Activated CD8-positive, alpha-beta T cell treated with anti-CD3 and anti-CD28 coated beads for 36 hours (primary cell): ENCODE measurements around the gene PLEKHF1. TPM values are rescaled to one million over a fixed set of nuclear protein-coding genes. Genes with fewer than 3 reads are reported as not detected.

Source experiments
- ATAC-seq: fragments of 200-7000 bp; cut with Tn5 transposase; one replicate; pipeline ENCODE4 v1.10.0; 2021; ENCODE audit warnings: mild to moderate bottlenecking, moderate library complexity
- CTCF ChIA-PET: fragments of 350-600 bp; sonication (Branson Sonifier 250); formaldehyde crosslinking; loops from one replicate; lab custom pipeline; 2021; ENCODE audit warnings: antibody characterized with exemption; lab: Charles Lee
- POLR2A ChIA-PET: fragments of 350-600 bp; sonication (Branson Sonifier 250); formaldehyde crosslinking; loops from one replicate; lab custom pipeline; 2021; ENCODE audit warnings: antibody characterized with exemption; lab: Charles Lee
- DNase-seq: peaks from one replicate; pipeline ENCODE4 v3.0.0-alpha.2; 2020
- H3K27ac Mint-ChIP-seq: one replicate; pipeline ENCODE4 v1.8.0; 2021; ENCODE audit warnings: mild to moderate bottlenecking, mixed read lengths
- H3K27me3 Mint-ChIP-seq: one replicate; pipeline ENCODE4 v1.8.0; 2021; ENCODE audit warnings: mixed read lengths
- H3K36me3 Mint-ChIP-seq: one replicate; pipeline ENCODE4 v1.8.0; 2021; ENCODE audit warnings: low read depth, mixed read lengths
- H3K4me1 Mint-ChIP-seq: one replicate; pipeline ENCODE4 v1.8.0; 2021; ENCODE audit warnings: low read depth, mixed read lengths
- H3K4me3 Mint-ChIP-seq: one replicate; pipeline ENCODE4 v1.8.0; 2021; ENCODE audit warnings: mild to moderate bottlenecking, moderate library complexity, mixed read lengths
- H3K9me3 Mint-ChIP-seq: one replicate; pipeline ENCODE4 v1.8.0; 2021; ENCODE audit warnings: mixed read lengths
- intact Hi-C: fragments of 100-400 bp; cut with micrococcal nuclease; formaldehyde crosslinking; loops from one replicate; pipeline ENCODE4 v1.10.0; 2022
- total RNA-seq, 2 experiments: library from RNA; stranded (reverse); gene quantifications; one replicate each; pipeline ENCODE4 v1.2.3, GENCODE V29; 2021
- TF ChIP-seq, protein P1 (sequence below): fragments of 200-600 bp; IDR thresholded peaks from one replicate; pipeline ENCODE4 v1.8.0; 2022; ENCODE audit warnings: antibody characterized with exemption, mild to moderate bottlenecking

Gene PLEKHF1
- total RNA-seq, 2 experiments from 2014 or later, result 30.4 to 31.7 TPM

- CTCF ChIA-PET, result interaction anchor here (0.8 to 1.6 kb wide), 7 partner anchors 10 to 82 kb away, joined by 3 to 5 read pairs (median 3); no protein-coding TSS in a partner anchor
Observed at GRCh38 chr19:29634002-29634401, 31.3 kb upstream of the PLEKHF1 start.

DNA sequence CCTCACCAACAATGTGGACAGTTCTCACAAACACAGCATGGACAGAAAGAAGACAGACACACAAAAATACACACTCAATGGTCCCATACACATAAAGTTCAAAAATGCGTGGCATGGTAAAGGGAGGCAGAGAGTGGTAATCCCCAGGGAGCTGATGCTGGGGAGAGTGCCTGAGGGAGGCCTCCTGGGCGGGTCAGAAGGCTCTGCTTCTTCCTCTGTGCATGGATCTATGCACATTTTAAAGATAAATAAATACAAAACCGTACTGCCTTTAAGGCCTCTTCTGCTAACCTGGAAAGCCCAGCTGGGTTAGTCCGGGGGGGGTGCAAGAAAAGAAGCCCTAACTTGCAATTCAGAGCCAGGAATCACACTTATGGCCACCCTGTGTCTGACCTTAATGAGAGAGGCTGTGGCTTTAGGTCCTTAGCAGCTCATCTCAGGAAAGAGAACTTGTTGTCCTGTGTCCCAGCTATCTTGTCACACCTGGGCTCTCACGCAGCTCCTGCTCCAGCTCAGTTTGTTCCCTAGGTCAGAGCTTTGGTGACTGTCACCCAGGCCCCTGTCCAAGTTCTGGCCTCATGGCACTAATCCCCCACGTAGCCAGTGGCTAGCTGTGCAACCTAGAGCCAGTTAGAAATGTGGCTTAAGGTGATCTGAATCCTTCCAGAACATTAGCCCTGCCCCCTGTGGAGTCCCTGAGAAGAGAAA, 30.7 kb upstream of the PLEKHF1 start:
- no peak for DNase-seq
- ChIA-PET CTCF (interaction anchor here (1.1 to 1.6 kb wide), 5 partner anchors 27 to 82 kb away, joined by 3 to 5 read pairs (median 3); no protein-coding TSS in a partner anchor), POLR2A (interaction anchor here (0.8 kb wide), 1 partner anchor 13 kb away, joined by 3 read pairs; no protein-coding TSS in a partner anchor)
- Mint-ChIP-seq H3K4me3 (no peak overlapping the region), H3K27ac (no peak overlapping the region), H3K4me1 (no peaks in the 10 kb centered on the region), H3K36me3 (no peaks in the 10 kb centered on the region), H3K9me3 (no peaks in the 10 kb centered on the region), H3K27me3 (no peaks in the 10 kb centered on the region)
- intact Hi-C loops, result no loop called here
- TF ChIP-seq, protein P1, sequence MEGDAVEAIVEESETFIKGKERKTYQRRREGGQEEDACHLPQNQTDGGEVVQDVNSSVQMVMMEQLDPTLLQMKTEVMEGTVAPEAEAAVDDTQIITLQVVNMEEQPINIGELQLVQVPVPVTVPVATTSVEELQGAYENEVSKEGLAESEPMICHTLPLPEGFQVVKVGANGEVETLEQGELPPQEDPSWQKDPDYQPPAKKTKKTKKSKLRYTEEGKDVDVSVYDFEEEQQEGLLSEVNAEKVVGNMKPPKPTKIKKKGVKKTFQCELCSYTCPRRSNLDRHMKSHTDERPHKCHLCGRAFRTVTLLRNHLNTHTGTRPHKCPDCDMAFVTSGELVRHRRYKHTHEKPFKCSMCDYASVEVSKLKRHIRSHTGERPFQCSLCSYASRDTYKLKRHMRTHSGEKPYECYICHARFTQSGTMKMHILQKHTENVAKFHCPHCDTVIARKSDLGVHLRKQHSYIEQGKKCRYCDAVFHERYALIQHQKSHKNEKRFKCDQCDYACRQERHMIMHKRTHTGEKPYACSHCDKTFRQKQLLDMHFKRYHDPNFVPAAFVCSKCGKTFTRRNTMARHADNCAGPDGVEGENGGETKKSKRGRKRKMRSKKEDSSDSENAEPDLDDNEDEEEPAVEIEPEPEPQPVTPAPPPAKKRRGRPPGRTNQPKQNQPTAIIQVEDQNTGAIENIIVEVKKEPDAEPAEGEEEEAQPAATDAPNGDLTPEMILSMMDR, result no peak
- no peak for ATAC-seq

More at GRCh38 chr19:29634002-29634401, 31.3 kb upstream of the PLEKHF1 start:
- intact Hi-C loops, result no loop called here
- Mint-ChIP-seq H3K27ac (no peak overlapping the region), H3K9me3 (no peaks in the 10 kb centered on the region), H3K36me3 (no peaks in the 10 kb centered on the region), H3K4me1 (no peaks in the 10 kb centered on the region), H3K27me3 (no peaks in the 10 kb centered on the region), H3K4me3 (no peak overlapping the region)
- ATAC-seq, result no peak
- POLR2A ChIA-PET, result interaction anchor here (0.8 kb wide), 1 partner anchor 12 kb away, joined by 3 read pairs; no protein-coding TSS in a partner anchor
- DNase-seq, result no peak
- TF ChIP-seq, protein P1, result no peak

DNA sequence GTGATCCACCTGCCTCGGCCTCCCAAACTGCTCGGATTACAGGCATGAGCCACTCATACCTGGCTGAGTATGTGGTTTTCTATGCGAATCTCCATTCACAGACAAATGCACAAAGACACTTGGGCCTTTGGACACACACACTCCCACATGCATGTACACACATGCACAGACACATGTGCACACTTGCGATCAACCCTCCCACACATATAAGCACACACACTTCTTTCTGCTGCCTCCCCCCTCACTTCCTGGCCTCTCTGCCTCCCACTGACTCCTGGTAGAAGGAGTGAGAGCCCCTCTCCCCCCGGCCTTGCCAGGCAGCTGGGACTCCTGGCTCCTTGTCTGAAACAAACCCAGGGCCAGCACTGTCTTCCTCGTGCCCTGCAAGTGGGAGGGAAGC, 29.3 kb upstream of the PLEKHF1 start:
- TF ChIP-seq, protein P1, result no peak
- no peak for ATAC-seq
- H3K36me3 Mint-ChIP-seq, result no peaks in the 10 kb centered on the region
- no peaks in the 10 kb centered on the region for H3K4me1 Mint-ChIP-seq
- no peak for DNase-seq
- H3K27me3 Mint-ChIP-seq, result no peaks in the 10 kb centered on the region
- H3K9me3 Mint-ChIP-seq, result no peaks in the 10 kb centered on the region
- intact Hi-C loops, result no loop called here
- ChIA-PET CTCF (no interaction called here), POLR2A (no interaction called here)
- H3K27ac Mint-ChIP-seq, result no peak overlapping the region
- H3K4me3 Mint-ChIP-seq, result no peak overlapping the region

DNA sequence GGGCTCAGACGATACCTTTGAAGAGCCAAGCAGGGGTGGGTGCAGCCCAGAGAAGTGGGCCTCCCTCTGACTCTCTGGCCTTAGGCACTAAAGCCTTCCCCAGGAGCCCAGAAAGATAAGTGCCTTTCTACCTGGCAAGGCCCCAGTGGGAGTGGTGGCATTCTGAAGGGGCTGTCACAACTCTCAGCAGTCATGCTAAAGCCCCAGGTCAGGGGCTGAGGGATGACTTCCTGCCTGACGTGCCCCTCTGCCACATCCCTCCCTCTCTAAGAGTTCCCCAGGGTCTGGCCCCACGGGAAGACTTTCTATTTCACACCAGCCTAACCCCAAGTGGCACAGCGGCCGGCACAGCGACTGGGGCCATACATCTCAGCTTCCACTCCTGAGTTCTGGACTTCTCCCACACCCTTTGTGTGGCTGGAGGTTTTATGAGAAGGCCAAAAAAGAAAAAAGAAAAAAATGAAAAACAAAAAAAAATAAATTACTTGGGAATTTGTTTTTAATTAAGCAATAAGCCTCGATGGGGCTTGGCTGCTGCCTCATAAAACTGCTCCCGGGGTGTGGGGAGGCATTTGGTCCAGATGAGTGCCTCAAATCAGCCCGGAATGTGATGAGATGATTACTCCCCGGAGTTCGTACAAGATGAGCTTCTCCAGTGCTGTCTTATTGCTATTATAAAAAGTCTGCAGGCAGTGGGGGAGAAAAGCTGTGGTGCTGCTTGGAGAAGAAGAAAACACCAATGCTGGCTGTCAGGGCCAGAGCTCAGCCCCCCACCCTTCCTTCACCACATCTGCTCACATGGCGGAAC, 28.5 kb upstream of the PLEKHF1 start:
- no peaks in the 10 kb centered on the region for H3K9me3 Mint-ChIP-seq
- TF ChIP-seq, protein P1, result no peak
- POLR2A ChIA-PET, result no interaction called here
- CTCF ChIA-PET, result no interaction called here
- H3K27ac Mint-ChIP-seq, result no peak overlapping the region
- intact Hi-C loops, result no loop called here
- H3K4me3 Mint-ChIP-seq, result no peak overlapping the region
- DNase-seq (no peak), ATAC-seq (no peak)
- H3K27me3 Mint-ChIP-seq, result no peaks in the 10 kb centered on the region
- no peaks in the 10 kb centered on the region for H3K4me1 Mint-ChIP-seq
- H3K36me3 Mint-ChIP-seq, result no peaks in the 10 kb centered on the region
